Vagina (tissue), 2 donors: ENCODE measurements around the gene SBF2.

Source experiments
- CTCF ChIP-seq, 3 experiments: fragments of 450-650 bp in 2 of 3; fragments of 200-600 bp in 1 of 3; sonication (generic) in 1 of 3; IDR thresholded peaks; one replicate each; pipeline ENCODE4 v1.5.1; 2017 to 2019; ENCODE audit warnings: antibody characterized with exemption in 3 of 3, mild to moderate bottlenecking in 2 of 3, moderate library complexity in 2 of 3
- POLR2A ChIP-seq, 2 donors: fragments of 450-650 bp; IDR thresholded peaks; one replicate each; pipeline ENCODE4 v1.6.1; 2017; ENCODE audit warnings: antibody characterized with exemption in 2 of 2, mild to moderate bottlenecking in 2 of 2, moderate library complexity in 2 of 2

DNA sequence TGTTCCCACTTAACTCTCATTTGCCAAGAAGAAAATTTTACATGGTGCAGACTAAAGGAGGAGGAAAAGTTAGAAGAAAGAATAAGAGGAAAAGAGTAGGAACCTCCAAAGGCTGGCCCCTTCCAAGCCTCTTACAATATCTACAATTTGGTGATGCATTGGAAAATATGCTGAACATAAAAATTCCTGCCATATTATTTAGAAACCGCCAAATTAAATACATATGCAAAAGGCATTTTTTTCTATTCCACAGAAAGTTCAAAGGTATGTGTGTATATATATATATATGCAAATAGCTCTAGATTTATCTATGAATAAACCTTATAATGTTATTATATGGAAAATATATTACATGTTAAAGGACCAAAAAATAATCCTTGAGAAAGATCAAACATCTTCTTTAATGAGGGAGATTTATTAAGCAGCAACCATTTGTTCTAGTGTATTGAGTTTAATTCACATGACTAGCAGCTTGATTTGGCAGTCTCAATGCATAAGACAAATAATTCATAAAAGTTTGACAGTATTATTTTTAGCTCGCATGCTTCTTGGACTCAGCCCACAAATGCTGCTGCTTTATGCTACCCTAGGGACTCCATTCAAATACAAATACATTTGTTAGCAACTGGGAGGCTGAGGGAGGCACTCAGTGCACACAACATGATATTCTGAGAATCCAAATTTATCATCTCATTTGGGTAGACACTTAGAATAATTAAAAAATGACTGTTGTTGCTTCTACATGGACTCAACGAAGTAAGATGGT lies 184.9 kb downstream of the SBF2 start:
- TF ChIP-seq CTCF (IDR thresholded peaks at IDR 0.05) (no peak), POLR2A (IDR thresholded peaks at IDR 0.05) (no peak)
